NCI-H1930 (cell line): ENCODE data around the gene ADAMTS20.
"Not testable (repeated sequence)": the region's sequence is repeated elsewhere in the genome, so short reads cannot be mapped to it uniquely, and the experiment has no call there.

Experiments
- DNase-seq, 2 experiments: peaks; one replicate each; lab custom pipeline; 2025; lab: John Stamatoyannopoulos, UW

Gene ADAMTS20

GRCh38 chr12:43361031-43361710 lies 190.8 kb downstream of the ADAMTS20 start:
- DNase-seq: no peak

DNA sequence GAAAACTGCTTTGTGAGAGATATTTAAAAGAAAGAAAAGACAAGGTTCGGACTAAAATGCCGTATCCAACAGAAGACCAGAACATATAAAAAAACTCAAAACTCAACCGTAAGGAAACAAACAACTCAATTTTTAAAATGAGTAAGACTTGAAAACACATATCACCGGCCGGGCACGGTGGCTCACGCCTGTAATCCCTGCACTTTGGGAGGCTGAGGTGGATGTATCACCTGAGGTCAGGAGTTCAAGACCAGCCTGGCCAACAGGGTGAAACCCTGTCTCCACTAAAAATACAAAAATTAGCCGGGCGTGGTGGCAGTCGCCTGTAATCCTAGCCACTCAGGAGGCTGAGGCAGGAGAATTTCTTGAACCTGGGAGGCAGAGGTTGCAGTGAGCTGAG lies 192.0 kb downstream of the ADAMTS20 start:
- not testable (repeated sequence) for DNase-seq

GRCh38 chr12:43357141-43357540 lies 194.9 kb downstream of the ADAMTS20 start:
- DNase-seq: no peak

- no peak for DNase-seq
Observed at GRCh38 chr12:43352001-43352400, 200.0 kb downstream of the ADAMTS20 start.

DNA sequence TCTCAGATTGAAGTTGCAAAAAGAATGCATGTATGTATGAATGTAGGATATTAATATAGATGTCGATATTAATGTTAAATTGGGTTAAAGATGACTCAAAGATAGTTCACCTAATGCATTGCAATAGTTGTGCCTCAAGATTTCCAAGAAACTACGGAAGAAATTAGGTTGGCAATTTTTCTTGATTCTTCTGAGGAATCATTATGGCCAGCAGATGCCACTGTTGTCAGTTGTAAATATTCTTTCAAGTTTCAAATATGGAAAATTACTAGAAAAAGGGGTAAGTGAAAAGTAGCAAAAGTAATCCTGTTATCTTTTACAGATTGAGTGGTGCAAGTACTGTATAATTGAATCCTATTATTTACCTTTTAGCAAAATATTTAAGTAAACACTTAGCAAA lies 202.1 kb downstream of the ADAMTS20 start:
- no peak for DNase-seq

DNA sequence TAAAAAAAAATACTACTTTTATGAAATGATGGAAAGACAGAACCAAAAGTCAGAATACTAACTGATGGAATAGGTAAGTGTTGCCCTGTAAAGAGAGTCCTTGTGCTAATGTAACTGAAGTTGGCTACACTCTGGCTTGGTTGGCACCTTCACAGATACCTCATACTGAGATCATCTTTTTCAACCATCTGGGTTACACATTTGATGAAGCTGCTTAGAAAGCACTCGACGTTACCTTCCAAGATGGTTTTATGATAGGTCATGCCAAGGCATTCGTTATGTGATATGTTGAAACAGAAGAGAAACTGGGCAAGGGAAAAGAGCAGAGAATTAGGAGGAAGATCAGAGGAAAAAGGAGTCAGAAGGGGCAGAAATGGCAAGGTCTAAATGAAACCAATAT lies 203.8 kb downstream of the ADAMTS20 start:
- DNase-seq: no peak

- no peak for DNase-seq
Observed at GRCh38 chr12:43347026-43347425, 205.0 kb downstream of the ADAMTS20 start.

GRCh38 chr12:43345023-43345422 lies 207.0 kb downstream of the ADAMTS20 start:
- no peak for DNase-seq

DNA sequence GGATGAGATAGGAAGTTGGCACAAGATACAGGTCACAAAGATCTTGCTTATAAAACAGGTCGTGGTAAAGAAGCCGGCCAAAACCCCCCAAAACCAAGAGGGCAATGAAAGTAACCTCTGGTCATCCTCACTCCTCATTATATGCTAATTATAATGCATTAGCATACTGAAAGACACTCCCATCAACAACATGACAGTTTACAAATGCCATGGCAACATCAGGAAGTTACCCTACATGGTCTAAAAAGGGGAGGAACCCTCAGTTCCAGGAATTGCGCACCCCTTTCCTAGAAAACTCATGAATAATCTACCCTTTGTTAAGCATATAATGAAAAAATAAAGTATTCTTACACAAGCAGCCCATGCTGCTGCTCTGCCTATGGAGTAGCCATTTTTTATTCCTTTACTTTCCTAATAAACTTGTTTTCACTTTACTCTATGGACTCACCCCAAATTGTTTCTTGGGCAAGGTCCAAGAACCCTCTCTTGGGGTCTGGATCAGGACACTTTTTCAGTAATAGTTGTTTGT lies 210.2 kb downstream of the ADAMTS20 start:
- DNase-seq: not testable (repeated sequence)

GRCh38 chr12:43338848-43339526 lies 213.0 kb downstream of the ADAMTS20 start:
- peak; percentile 63 to 70 for DNase-seq

DNA sequence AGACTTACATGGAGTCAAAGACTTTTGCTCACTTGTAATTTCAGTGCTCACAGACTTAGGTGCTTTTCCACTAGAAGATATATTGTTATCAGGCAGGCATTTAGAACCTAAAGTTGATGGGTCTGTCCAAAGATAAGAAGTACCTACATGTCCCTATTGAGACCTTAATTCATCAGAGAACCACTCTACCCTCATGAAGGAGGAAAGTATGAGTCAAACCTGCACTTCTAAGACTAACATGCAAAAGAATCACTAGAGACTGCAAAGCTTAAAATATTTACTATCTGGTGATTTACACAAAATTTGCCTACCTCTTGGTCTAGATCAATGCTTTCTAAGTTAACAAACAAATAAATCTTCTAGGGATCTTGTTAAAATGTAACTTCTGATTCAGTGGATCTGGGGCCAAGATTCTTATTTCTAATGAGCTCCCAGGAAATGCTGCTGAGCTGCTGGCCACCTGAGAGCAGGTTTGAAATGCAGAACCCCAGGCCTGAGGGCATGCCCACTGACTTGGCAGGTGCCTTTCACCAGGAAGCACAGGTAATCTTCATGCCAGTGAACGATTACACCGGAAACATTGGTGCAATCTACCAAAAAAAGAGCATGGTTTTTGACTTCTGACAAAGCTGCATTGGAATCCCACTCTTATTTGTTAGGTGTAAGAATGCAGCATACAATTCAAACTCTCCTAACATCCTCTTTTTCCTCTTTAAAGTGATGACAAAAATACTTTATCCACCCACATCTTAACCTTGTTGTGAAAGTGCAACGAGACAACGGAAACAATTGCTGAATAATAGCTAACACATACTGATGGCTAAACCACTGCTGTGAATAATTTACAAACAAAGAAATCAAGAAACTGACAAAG lies 214.2 kb downstream of the ADAMTS20 start:
- DNase-seq: no peak

DNA sequence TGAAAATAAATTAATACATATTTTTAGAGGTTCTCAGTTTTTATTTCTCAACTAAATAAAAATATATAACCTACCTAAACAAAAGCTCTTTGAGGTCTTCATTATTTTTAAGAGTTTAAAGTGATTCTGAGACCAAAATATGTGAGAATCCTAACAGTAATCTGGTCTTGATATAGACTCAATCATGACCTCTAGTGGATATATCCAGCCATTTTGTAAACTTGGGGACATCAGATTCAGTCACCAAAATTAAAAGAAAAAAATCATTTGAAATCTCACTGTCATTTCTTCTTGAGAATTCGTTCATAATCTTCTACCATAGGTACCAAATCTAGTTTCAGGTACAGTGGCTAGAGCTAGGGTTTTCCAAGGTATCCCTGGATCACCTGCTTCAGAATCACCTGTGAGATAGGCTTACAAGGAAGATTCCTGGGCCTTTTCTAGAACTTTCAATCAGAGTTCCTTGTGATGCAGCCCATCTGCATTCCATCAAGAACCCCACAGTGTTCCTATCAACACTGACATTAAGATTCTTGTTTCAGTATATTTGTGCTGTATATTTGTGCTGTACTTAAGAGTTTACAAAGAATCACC lies 214.9 kb downstream of the ADAMTS20 start:
- peak; percentile 29 to 51 for DNase-seq

- no peak for DNase-seq
Observed at GRCh38 chr12:43333644-43334043, 218.4 kb downstream of the ADAMTS20 start.

GRCh38 chr12:43332977-43333640 lies 218.9 kb downstream of the ADAMTS20 start:
- DNase-seq: no peak

DNA sequence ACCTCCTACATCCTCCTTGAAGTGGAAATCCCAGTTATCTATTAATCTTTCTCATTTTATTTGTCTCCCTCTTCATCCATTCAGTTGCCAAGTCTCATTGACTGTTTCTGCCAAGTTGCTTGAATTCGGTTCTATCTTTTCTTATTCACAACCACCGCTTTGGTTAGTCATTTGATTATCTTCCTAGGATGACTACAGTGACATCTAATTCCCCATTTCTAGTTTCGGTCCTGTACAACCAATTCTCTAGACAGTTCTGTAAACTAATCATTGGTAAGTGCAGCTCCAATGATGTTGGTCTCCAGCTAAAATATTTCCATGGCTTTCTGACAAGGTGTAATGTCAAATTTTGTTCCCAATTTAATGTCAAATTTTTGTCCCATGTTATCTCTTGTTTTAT lies 220.1 kb downstream of the ADAMTS20 start:
- no peak for DNase-seq

DNA sequence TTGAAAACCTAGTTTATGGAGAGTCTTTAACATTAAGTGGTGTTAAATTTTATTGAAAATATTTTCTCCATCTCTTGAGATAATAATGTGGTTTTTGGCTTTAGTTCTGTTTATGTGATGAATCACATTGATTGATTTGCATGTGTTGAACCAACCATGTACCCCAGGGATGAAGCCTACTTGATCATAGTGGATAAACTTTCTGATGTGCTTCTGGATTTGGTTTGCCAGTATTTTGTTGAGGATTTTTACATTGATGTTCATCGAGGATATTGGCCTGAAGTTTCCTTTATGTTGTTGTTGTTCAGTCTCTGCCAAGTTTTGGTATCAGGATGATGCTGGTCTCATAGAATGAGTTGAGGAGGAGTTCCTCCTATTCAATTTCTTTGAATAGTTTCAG lies 222.6 kb downstream of the ADAMTS20 start:
- no peak for DNase-seq

DNA sequence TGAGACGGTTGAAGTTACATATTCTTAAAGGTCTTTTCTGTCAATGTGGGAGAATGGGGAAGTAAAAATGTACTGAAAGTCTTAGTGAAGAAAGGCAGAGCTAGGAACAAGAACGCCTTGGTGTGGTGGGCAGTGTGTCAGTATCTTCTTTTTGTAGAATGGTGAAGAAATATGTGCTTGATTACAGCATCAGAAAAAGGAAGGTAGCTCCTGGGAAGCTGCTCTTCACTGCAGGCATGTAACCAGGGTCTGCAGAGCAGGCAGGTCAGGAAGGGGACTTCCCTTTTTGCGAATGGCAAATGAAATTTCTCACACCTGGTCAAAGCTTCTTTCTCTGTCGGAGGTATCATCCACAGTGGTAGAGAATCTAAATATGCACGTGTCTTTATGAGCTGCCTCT lies 226.2 kb downstream of the ADAMTS20 start:
- no peak for DNase-seq

- DNase-seq: no peak
Observed at GRCh38 chr12:43320281-43320680, 231.7 kb downstream of the ADAMTS20 start.

DNA sequence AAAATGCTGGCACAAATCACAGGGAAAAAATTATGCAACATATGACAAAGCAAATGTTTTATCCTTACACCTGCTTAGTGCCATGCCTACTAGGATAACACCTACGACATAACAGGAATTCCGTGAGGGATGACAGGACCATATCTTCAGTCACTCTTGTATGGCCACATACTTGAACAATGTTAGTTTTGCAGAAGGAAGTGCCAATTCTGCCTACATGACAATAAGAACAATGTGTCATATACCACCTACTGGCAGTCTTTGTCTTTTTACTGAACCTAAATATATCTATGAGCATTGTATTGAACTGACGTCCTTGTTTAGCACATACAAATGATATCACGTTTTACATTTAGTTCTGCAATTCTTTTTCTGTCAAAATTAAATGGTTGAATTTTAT lies 234.0 kb downstream of the ADAMTS20 start:
- no peak for DNase-seq

GRCh38 chr12:43317156-43317555 lies 234.8 kb downstream of the ADAMTS20 start:
- no peak for DNase-seq

DNA sequence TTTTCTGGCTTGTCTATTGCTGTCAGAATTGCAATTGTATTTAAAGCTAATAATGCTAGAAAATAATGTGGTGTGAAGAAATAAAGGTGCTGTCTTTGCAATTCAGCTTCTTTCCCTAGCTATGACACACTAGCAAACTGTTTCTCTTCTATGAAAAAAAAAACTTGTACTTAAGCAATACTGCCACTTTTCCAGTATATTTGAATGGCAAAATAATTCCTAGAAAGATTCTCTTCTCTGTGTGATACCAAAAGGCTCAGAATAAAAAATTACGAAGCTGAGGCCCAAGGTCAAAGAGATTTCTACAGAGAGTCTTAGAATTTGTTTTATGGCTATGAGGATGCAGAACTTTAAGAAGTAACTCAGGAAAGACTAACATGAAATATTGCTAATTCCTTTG lies 235.5 kb downstream of the ADAMTS20 start:
- DNase-seq: no peak

- no peak for DNase-seq
Observed at GRCh38 chr12:43315961-43316360, 236.0 kb downstream of the ADAMTS20 start.
